Fibroblast of mammary gland (primary cell): ENCODE data around the gene COL27A1.

Experiments
- DNase-seq: peaks from one replicate; pipeline ENCODE4 v3.0.0-alpha.2; 2010; ENCODE audit warnings: low read depth
- H3K4me3 ChIP-seq: 2 replicates; pipeline ENCODE4 v1.5.1; 2011; ENCODE audit warnings: low read depth, mild to moderate bottlenecking, low read length, moderate library complexity; ENCODE audit not compliant: control insufficient read depth
- CTCF ChIP-seq: conservative IDR thresholded peaks from 2 replicates; pipeline ENCODE4 v1.5.1; 2011; ENCODE audit warnings: low read depth, low read length, inconsistent platforms; ENCODE audit not compliant: control insufficient read depth, insufficient read depth

COL27A1 gene

GRCh38 chr9:114209151-114209550 is 53.8 kb downstream of the COL27A1 start:
- no peak for DNase-seq
- TF ChIP-seq CTCF, result no peak
- H3K4me3 ChIP-seq, result no peak overlapping the region

GRCh38 chr9:114210136-114210535 is 54.8 kb downstream of the COL27A1 start:
- DNase-seq, result no peak
- no peak for TF ChIP-seq CTCF
- no peak overlapping the region for H3K4me3 ChIP-seq

GRCh38 chr9:114210691-114211276 is 55.4 kb downstream of the COL27A1 start:
- H3K4me3 ChIP-seq, result no peak overlapping the region
- no peak for TF ChIP-seq CTCF

GRCh38 chr9:114212826-114213225 is 57.5 kb downstream of the COL27A1 start:
- no peak for TF ChIP-seq CTCF
- DNase-seq, result no peak
- no peak overlapping the region for H3K4me3 ChIP-seq

More at GRCh38 chr9:114210691-114211276, 55.4 kb downstream of the COL27A1 start:
- no peak for DNase-seq

GRCh38 chr9:114213566-114213965 is 58.2 kb downstream of the COL27A1 start:
- H3K4me3 ChIP-seq, result no peak overlapping the region
- no peak for DNase-seq
- TF ChIP-seq CTCF, result no peak

GRCh38 chr9:114214181-114214580 is 58.8 kb downstream of the COL27A1 start:
- peak; percentile 39 for DNase-seq
- TF ChIP-seq CTCF, result no peak
- H3K4me3 ChIP-seq, result no peak overlapping the region
